A549 (cell line): ENCODE measurements around the gene FAN1. TPM values are rescaled to one million over a fixed set of nuclear protein-coding genes. Genes with fewer than 3 reads are reported as not detected.
A peak's percentile ranks its signal among the peaks of the same experiment; 100 is the strongest.

ENCODE experiments used
- ATAC-seq, 2 experiments: fragments of 200-7000 bp in 1 of 2; fragments of >200 bp in 1 of 2; cut with Nextera tagmentation in 1 of 2; cut with Tn5 transposase in 1 of 2; 3 replicates each; pipeline versions ENCODE4 v1.8.0 to v1.9.1; 2018 to 2020; ENCODE audit warnings: mild to moderate bottlenecking in 1 of 2, moderate library complexity in 1 of 2
- CTCF ChIA-PET: fragments of 300-600 bp; sonication (Branson Sonifier 250); formaldehyde crosslinking; extraction: SDS; loops from one replicate; lab custom pipeline; 2021; ENCODE audit warnings: antibody characterized with exemption, inconsistent platforms; lab: Yijun Ruan, JAX
- POLR2A ChIA-PET: fragments of 350-600 bp; formaldehyde crosslinking; extraction: SDS; loops from one replicate; lab custom pipeline; 2021; ENCODE audit warnings: antibody characterized with exemption, inconsistent platforms; lab: Yijun Ruan, JAX
- DNase-seq, 2 experiments: peaks; one replicate each; pipeline versions ENCODE4 v3.0.0 to v3.0.0-alpha.2; 2011 to 2016; ENCODE audit warnings: low read depth in 1 of 2, low spot score in 1 of 2
- FAIRE-seq: peaks from 2 replicates; lab custom pipeline; 2011; peaks lifted over from hg19 to GRCh38; lab: Jason Lieb, UNC
- H3K27ac ChIP-seq, 2 experiments: fragments of >200 bp; sonication (Bioruptor Twin); formaldehyde crosslinking; 3 replicates each; pipeline ENCODE4 v1.5.1; 2016 to 2017
- H3K4me1 ChIP-seq: fragments of >200 bp; sonication (Bioruptor Twin); formaldehyde crosslinking; 3 replicates; pipeline ENCODE4 v1.6.1; 2016
- H3K4me2 ChIP-seq: fragments of >200 bp; sonication (Bioruptor Twin); formaldehyde crosslinking; 3 replicates; pipeline ENCODE4 v1.6.1; 2016
- H3K4me3 ChIP-seq: fragments of >200 bp; sonication (Bioruptor Twin); formaldehyde crosslinking; 3 replicates; pipeline ENCODE4 v1.5.1; 2016
- H3K9me3 ChIP-seq: fragments of >200 bp; sonication (Bioruptor Twin); formaldehyde crosslinking; 3 replicates; pipeline ENCODE4 v1.6.1; 2016
- FOSB ChIP-seq: fragments of 250-450 bp; sonication (Bioruptor Pico); IDR thresholded peaks from 2 replicates; pipeline ENCODE4 v1.5.0; 2020; ENCODE audit warnings: mild to moderate bottlenecking, moderate library complexity
- MAZ ChIP-seq: fragments of 150-350 bp; IDR thresholded peaks from 2 replicates; pipeline ENCODE4 v1.6.1; 2014; ENCODE audit warnings: antibody characterized with exemption, low read depth, low read length, borderline replicate concordance
- MYC ChIP-seq: IDR thresholded peaks from 2 replicates; pipeline ENCODE4 v1.6.1; 2012; ENCODE audit warnings: mild to moderate bottlenecking, inconsistent platforms, low read length, improper control_type of control experiment, borderline replicate concordance
- NR3C1 ChIP-seq: fragments of >200 bp; sonication (Bioruptor Twin); formaldehyde crosslinking; IDR thresholded peaks from 3 replicates; pipeline ENCODE4 v1.6.1; 2017
- WGBS: methylation state at CpG from one replicate; pipeline ENCODE4 v1.1.6; 2017; ENCODE audit errors: missing lambda C conversion rate; 5-methylcytosine and 5-hydroxymethylcytosine counted together
- polyA plus RNA-seq, 4 experiments: library from polyadenylated mRNA; depleted of rRNA in 3 of 4; stranded (reverse); fragments of >200 nt; fragmentation: RNase III in 1 of 4; extraction: RNeasy Plus Mini Kit Qiagen cat#74134 plus additional on column Dnase treatment in 1 of 4; gene quantifications; 2 replicates in 3 of 4; 3 replicates in 1 of 4; pipeline ENCODE4 v1.2.3, GENCODE V29; 2011 to 2017
- small RNA-seq, 6 experiments: library from RNA; depleted of rRNA; stranded (forward); fragments of <200 nt; gene quantifications; one replicate each; pipeline ENCODE3, GENCODE V24; 2012
- TF ChIP-seq, protein P1 (sequence below): IDR thresholded peaks from 2 replicates; pipeline ENCODE4 v1.6.1; 2012

The FAN1 gene
- polyA plus RNA-seq, 2 of the 4 experiments (the other 2 are of a cell fraction): 17.4 to 22.1 TPM

DNA sequence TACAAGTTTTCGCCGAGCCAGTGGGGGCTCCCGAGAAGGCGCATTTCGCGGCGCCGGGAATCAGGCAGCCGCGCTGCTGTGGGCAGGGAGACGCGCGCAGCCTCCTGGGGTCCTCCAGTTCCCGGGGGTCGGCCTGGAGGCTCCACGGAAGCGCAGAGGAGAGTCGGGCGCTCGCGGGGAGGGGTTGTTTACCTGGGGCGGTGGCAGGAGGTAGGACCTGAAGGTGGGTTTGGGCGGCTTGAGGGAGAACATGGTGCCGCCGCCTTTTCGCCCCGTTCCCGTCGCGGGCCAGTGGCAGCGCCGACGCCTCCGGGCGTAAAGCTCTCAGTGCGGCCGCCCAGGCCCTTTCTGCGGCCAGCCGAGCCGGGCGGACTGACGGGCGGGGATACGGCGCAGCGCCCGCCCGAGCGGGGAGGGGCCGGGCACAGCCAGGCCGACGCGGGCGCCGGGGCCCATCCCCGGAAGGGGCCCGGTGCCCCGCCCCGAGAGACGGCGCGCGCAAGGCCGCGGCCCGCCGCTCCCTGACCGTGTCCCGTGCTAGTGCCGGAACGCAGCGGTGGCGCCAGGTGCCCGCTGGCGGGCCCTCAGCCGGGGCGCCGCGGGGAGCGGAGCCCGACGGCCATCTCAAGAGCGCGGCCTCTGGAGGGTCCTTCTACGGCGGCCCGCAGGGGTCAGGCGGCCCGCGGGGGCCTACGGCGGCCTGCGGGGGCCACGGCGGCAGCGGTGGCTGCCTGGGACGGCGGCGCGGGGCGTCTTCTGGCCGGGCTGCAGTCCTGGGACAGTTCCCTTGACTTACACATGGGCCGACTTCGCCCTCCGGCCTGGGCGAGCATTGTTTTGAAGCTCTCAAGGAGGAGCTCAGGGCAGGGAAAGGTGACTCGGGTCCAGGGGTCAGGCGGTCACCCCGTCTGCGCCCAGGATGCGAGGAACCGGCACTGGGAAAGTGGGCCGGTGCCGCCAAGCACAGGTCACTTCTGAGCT is 87.8 kb downstream of the FAN1 start, which contains the start of gene MTMR10 (continued):
- peak; percentile 68; the same call in 1 of the 2 replicates for TF ChIP-seq MAZ

DNA sequence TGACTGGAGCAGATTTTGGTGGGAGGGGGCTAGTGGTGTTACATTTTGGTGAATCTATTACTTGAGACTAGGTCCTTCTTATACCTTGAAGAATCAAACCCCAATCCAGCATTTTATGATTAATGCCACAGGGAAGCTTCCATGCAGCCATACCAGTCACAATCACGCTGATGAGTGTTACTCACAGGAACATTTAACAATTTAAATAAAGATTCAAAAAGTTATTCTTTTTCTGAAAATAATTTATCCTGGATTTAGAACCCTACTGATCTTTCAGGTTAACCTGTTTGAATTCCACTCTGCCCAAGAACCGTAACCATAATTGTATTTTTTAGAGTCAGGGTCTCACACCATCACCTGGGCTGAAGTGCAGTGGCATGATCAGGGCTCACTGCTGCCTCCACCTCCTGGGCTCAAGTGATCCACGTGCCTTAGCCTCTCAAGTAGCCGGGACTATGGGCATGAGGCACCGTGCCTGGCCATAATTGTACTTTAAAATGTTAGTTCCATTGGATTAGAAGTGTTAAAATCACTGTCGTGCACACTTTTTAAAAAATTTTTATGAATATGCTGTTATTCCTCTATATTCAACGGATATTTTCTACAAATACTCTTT is 88.6 kb downstream of the FAN1 start:
- ChIA-PET POLR2A (interaction anchor here (0.6 to 2.2 kb wide), 10 partner anchors 12 to 496 kb away, joined by 3 to 17 read pairs (median 6); no protein-coding TSS in a partner anchor), CTCF (interaction anchor here (1.2 to 2.1 kb wide), 3 partner anchors 11 to 137 kb away, joined by 3 to 6 read pairs (median 6); no protein-coding TSS in a partner anchor)
- FAIRE-seq (no peak), DNase-seq (peak in 1 of 2 experiments; percentile 40), ATAC-seq (no peak; a peak in 2 of 6 replicates)
- WGBS: 69% methylated on average over 7 of the region's 7 CpGs
- no peaks in the 10 kb centered on the region for H3K9me3 ChIP-seq
- H3K4me3 ChIP-seq: peak overlapping the region; percentile 78
- TF ChIP-seq FOSB (no peak), NR3C1 (no peak), MYC (0 out of 2 replicates have a peak, but pooled peaks have one; percentile 28)
- TF ChIP-seq, protein P1, sequence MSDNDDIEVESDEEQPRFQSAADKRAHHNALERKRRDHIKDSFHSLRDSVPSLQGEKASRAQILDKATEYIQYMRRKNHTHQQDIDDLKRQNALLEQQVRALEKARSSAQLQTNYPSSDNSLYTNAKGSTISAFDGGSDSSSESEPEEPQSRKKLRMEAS: peak; percentile 49
- H3K4me2 ChIP-seq: peak overlapping the region; percentile 86
- H3K27ac ChIP-seq: peak overlapping the region; percentile 93 to 96
- peaks cover 30% of the 10 kb centered on the region for H3K4me1 ChIP-seq

Small RNA genes within 50 kb of the gene (small RNA-seq; reads per million reads assigned to genes)
- gene RNU6-466P: 0 reads per million in 6 experiments

Other genes starting within 250 kb of the FAN1 start
- gene MTMR10, start 87.7 kb downstream of the FAN1 start, polyA plus RNA-seq (2011; rRNA removed): 19.3 and 23.1 TPM in 2 replicates
- gene MTMR10, start 87.7 kb downstream of the FAN1 start, polyA plus RNA-seq (2017; fragmentation: RNase III; extraction: RNeasy Plus Mini Kit Qiagen cat#74134 plus additional on column Dnase treatment): 11.5 to 11.9 TPM (median 11.6 TPM) in 3 replicates
- gene TRPM1, start 197.8 kb downstream of the FAN1 start, polyA plus RNA-seq (2011; rRNA removed): not detected in 2 replicates
- not detected in 3 replicates for gene TRPM1, start 197.8 kb downstream of the FAN1 start, polyA plus RNA-seq (2017; fragmentation: RNase III; extraction: RNeasy Plus Mini Kit Qiagen cat#74134 plus additional on column Dnase treatment)